HFF-Myc (cell line): ENCODE results near the gene MNAT1.

Source experiments
- DNase-seq: peaks from one replicate; pipeline ENCODE4 v3.0.0-alpha.2; 2011; ENCODE audit warnings: low read depth; ENCODE audit errors: extremely low read depth
- H3K4me3 ChIP-seq: replicated peaks from 2 replicates; pipeline ENCODE4 v1.5.1; 2011; ENCODE audit warnings: low read depth, mild to moderate bottlenecking, control low read depth, low read length
- TF ChIP-seq, protein P1 (sequence below): IDR thresholded peaks from 2 replicates; pipeline ENCODE4 v1.5.1; 2012; ENCODE audit warnings: mild to moderate bottlenecking, low read depth, low read length, control low read depth; ENCODE audit errors: missing control alignments

Gene MNAT1

GRCh38 chr14:60951776-60952435 is 217.3 kb downstream of the MNAT1 start:
- H3K4me3 ChIP-seq, result no peak overlapping the region
- TF ChIP-seq, protein P1, sequence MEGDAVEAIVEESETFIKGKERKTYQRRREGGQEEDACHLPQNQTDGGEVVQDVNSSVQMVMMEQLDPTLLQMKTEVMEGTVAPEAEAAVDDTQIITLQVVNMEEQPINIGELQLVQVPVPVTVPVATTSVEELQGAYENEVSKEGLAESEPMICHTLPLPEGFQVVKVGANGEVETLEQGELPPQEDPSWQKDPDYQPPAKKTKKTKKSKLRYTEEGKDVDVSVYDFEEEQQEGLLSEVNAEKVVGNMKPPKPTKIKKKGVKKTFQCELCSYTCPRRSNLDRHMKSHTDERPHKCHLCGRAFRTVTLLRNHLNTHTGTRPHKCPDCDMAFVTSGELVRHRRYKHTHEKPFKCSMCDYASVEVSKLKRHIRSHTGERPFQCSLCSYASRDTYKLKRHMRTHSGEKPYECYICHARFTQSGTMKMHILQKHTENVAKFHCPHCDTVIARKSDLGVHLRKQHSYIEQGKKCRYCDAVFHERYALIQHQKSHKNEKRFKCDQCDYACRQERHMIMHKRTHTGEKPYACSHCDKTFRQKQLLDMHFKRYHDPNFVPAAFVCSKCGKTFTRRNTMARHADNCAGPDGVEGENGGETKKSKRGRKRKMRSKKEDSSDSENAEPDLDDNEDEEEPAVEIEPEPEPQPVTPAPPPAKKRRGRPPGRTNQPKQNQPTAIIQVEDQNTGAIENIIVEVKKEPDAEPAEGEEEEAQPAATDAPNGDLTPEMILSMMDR, result no peak
- no peak for DNase-seq

GRCh38 chr14:60956202-60956601 is 221.6 kb downstream of the MNAT1 start:
- no peak overlapping the region for H3K4me3 ChIP-seq
- DNase-seq, result no peak
- TF ChIP-seq, protein P1, result no peak

DNA sequence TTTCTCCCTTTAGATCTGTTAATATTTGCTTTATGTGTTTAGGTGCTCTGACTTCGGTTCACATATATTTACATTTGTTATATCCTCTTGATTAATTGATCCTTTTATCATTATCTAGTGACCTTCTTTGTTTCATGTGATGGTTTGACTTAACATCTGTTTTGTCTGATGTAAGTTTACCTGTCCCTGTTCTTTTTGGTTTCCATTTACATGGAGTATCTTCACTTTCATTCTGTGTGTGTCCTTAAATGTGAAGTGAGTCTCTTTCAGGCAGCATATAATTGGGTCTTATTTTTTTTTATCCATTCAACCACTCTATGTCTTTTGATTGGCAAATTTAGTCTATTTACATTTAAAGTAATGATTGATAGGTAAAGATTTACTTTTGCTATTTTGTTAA is 222.1 kb downstream of the MNAT1 start:
- TF ChIP-seq, protein P1, result no peak
- DNase-seq, result no peak

DNA sequence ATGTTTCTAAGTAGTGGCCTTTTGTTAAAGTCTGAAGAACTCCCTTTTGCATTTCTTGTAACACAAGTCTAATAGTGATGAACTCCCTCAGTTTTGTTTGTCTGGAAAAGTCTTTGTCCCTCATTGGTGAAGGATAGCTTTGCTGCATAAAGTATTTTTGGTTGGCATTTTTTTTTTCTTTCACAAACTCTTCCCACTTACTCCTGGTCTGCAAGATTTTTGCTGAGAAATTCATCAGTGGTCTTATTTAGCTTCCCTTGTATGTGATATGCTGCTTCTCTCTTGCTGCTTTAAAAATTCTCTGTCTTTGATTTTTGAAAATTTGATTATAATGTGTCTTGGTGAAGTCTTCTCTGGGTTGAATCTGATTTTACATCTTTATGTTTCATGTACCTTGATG is 223.6 kb downstream of the MNAT1 start:
- no peak overlapping the region for H3K4me3 ChIP-seq
- TF ChIP-seq, protein P1, result no peak
- DNase-seq, result no peak

More for the DNA sequence above, 222.1 kb downstream of the MNAT1 start:
- H3K4me3 ChIP-seq, result no peak overlapping the region

- TF ChIP-seq, protein P1, result no peak
- DNase-seq, result no peak
- H3K4me3 ChIP-seq, result no peak overlapping the region
Observed at GRCh38 chr14:60963761-60964160, 229.2 kb downstream of the MNAT1 start.

- TF ChIP-seq, protein P1, result no peak
- no peak overlapping the region for H3K4me3 ChIP-seq
- no peak for DNase-seq
Observed at GRCh38 chr14:60964904-60965303, 230.3 kb downstream of the MNAT1 start.

DNA sequence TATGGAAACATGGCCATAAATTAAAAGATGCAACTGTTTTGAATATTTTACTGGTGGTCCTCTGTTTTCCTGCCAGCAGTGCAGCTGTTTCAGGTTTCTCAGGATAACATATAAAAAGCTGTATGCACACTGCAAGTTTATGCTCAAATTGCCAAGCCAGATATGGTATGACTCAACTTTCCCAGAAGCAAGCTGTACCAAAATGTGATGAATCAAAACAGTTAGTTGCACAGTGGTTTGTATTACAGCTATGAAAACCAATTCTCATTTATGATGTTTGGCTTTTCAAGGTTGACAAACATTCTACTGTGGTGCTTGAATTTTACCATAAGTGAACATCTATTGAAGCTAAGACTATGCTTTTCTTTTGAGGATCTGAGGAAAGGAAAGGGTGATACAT is 230.8 kb downstream of the MNAT1 start:
- peak; percentile 45 for DNase-seq
- no peak overlapping the region for H3K4me3 ChIP-seq
- TF ChIP-seq, protein P1, result no peak
